22Rv1 (cell line): ENCODE data around the gene CHST4.

Experiments
- CTCF ChIP-seq: fragments of 450-650 bp; IDR thresholded peaks from 2 replicates; pipeline ENCODE4 v1.5.1; 2017; ENCODE audit warnings: mild to moderate bottlenecking
- ZFX ChIP-seq: fragments of 450-650 bp; IDR thresholded peaks from 2 replicates; pipeline ENCODE4 v1.6.1; 2017; ENCODE audit warnings: antibody characterized with exemption, borderline replicate concordance

DNA sequence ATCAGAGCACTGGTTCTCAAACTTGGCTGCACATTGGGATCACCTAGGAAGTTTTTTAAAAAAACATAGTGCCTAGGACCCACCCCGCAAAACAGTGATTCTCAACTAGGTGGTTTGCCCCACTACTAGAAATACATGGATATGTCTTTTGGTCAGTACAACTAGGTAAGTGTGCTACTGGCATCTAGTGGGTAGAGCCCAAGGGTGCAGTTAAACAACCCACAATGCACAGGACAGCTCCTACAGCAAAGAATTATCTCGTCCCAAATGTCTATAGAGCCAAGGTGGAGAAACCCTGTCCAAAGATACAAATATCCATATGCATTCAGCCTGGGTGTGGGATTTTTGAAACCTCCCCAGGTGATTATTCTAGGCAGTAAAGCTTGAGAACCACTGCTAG lies 25.3 kb upstream of the CHST4 start:
- no peak for TF ChIP-seq CTCF
- TF ChIP-seq ZFX: no peak
